Measurements from ENCODE around the gene PGM5.

PGM5 gene

DNA sequence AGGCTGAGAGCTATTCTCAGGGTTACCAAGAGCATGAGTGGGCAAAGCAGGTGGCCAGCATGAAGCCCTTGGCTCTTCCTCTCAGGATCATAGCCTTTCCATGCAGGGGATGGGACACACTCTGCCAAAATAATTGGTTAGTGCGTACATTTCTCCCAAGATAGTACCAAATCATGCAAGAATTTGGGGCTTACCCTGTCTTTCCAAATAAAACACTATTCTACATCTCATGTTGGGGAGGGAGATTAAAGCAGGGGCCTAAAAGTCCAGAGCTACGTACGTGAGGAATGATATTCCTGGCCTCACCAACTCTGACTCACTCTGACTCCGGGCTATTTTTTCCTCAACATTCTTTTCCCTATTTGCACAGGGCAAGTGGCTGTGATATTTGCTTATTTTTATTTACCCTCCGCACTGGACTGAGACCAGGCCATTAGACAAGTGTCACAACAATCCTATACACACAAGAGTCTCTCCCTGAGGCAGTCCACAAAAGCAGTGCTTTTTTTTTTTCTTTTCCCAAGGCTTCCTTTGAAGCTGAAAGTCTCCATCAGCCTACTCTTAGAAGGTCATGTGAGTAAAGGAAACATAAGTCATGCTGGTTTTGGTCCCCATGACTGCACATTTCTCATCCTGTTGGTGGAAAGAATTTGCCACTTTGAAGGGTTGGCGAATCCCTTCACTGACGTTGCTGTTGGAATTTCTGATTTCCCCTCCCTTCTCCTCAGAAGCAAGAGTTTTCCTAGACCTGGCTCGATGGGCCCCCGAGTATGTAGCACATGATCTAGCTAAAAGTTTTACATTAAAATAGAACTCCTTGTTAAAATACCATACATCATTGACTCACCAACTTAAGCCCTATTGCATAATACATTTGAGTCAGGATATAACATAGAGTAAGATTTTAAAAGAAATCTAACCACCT lies 144.3 kb downstream of the PGM5 start:
- DNase-seq, result no peak

DNA sequence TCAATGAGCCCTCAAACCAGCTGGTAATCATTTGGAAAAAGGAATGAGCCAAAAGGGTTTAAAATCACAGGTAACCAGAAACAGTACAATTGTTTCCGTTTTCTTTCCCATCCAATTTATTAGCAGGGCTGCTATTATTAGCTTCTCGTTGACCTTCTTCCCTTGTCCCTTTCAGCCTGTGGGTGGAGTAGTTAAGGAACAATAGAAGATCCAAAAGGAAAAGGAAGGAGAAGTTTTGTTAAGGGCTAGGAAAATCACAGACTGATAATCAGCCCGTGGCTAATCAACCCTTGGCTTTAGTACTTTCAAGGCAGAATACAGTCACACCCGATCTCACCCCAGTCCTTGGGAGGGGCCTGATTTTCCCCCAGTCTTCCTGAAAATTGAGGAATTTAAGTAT lies 145.9 kb downstream of the PGM5 start:
- no peak for DNase-seq

DNA sequence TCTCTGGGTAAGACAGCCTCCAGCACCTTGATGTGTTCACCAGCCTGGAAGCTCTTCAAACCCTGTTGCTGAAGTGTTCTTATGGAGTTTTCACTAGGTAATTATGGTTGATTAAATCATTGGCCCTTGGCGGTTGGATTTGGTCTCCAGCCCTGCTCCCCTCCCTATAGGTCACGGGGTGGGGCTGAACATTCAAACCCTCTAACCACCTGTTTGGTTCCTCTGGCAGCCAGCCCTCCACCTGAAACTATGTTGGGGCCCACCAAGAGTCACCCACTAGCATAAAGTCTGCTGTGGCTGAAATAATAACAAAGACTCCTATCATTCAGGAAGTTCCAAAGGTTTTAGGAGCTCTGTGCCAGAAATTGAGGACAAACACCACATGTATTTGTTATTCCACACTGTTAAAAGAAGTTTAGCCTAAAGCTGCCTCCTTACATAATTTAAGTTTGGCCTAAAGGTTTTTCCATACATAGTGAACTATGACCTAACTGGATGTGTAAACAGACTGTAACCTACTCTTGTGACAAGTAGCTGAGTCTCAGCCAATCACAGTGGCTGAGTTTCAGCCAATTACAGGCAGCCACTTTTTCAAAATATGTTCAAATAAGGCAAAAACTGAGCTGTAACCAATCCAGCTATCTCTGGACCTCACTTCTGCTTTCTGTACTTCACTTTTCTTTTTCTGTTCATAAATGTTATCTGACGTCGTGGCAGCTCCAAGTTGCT lies 149.4 kb downstream of the PGM5 start:
- DNase-seq, result no peak

GRCh38 chr9:68506551-68506950 lies 150.1 kb downstream of the PGM5 start:
- no peak for DNase-seq

DNA sequence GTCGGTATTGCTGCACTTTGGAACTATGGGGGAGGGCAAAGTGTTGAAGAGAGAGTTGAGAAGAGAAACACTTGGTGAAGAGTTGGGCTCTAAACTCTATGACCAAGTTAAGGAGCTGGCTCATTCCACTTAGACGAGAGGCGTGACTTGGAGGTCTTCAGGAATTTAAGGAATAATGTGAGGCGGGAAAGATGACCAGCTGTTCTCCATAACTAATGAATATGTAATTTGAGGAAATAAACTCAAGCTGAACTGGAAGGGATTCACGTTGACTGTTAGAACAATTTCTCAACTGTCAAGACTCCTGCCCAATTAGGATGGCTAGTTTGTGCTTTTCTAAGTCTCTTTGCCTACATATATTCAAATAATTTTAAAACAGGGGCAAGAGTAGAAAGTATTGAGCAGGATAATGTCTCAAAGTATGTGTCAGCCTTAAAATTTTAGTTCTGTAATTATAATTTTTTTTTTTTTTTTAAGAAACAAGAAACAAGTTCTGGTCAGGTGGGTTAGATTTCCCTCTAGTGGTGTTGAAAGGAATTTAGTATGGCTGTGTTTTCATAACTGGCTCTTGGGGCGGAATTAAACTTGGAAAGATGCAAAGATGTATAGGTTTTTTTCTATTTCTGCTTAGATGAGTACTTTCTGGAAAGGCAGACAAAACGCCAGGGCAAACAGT lies 150.9 kb downstream of the PGM5 start:
- DNase-seq, result no peak

DNA sequence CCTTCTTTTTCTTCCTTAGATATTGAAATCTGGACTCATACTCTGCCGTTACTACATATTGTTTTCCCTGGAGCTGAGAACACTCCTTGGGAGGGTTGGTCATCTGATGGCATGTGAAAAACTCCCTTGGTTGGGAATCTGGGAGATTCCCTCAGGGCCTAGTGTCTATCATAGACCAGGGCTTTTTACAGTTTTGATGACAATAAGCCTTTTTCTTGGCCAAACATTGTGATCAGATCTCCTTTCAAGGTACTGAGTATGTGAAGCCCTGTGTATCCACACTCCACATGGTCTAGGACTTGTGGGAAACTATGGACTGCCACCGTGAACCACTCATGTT lies 151.4 kb downstream of the PGM5 start:
- no peak for DNase-seq

DNA sequence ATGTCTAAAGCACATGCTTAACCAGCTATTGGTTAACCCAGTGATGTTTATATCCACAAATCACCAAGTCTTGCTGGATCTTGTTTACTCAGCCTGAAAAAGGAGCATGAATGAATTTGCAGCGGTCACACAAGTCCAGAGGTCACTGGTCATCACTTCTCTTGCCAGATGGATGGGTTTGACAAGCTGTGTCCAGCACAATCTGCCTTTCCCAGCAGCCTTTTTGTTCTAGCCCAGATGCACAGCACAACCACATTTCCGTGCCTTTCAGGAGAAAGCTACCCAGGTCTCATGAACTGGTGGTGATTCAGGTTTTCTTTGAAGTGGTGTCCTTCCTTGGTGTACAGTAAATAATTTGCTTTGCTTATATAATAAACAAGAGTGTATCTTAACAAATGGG lies 152.1 kb downstream of the PGM5 start:
- DNase-seq, result no peak

DNA sequence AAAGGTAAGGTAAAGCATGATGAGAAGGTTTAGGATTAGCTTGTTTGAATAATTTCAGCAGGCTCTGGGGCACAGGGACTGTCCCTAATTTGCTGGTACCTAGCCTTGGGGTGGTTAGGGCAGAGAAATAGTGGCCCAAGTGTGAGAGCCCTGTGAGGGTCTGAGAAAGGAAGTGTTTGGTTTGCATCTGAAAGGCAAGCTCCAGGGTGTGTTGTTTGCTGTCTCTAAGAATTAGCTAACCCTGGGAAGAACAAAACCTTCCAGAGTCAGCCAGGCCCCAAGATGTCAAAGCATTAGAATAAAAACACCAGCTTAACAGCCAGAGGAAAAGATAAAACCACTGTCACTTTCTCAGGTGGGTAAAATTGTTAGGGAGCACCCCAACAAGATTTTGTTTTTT lies 153.3 kb downstream of the PGM5 start:
- DNase-seq, result no peak

DNA sequence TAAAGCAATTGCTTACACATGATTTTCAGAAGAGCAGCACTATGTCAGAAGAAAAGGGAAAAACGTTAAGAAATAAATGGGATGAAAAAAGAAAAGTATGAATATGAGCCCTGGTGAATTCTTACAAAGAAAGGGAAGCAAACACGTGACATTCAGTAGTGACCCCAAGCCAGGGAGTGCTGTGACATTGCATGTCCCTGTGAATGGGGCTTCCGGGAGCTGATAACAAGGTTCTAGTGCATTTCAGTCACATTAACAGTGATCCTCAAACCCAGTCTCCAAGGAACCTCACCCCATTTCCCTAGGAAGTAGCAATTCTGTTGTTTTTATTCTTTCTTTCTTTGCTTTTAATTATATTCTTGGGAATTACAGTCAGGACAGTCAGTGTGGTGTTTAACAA lies 157.0 kb downstream of the PGM5 start:
- no peak for DNase-seq

DNA sequence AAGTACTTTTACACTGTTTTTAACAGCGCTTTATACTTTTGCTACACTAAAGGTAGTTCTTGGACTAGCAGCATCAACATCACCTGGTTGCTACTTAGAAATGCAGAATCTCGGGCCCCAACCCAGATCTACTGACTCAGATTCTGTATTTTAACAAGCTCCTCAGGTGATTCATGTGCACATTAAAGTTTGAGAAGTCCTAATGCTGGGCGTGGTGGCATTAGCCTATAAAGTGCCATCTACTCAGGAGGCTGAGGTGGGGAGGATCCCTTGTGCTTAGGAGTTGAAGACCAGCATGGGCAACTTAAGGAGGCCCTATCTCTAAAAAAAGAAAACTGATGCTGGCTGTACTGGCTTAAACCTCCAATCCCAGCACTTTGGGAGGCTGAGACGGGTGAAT lies 157.6 kb downstream of the PGM5 start:
- DNase-seq, result no peak

- no peak for DNase-seq
These were observed 159.1 kb downstream of the PGM5 start for GRCh38 chr9:68515326-68516017.

- no peak for DNase-seq
These were observed 165.7 kb downstream of the PGM5 start for GRCh38 chr9:68522131-68522530.

DNA sequence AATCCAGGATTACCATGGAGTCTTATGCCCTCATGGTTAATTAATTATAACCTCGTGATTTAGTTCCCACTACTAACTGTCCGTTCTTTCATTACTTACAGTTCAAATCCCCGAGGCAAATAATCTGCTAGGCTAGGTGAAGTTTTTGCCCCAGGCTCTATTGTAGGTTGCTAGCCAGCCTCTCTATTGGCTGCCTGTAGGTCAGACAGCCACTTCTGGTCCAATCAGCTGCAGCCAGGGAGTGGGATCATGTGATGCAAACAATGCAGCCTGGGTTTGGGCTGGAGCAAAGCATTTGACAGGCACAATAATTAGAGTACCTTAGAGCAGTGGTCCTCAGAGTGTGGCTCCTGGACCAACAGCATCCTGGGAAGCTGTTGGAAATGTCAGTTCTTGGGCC lies 166.5 kb downstream of the PGM5 start:
- no peak for DNase-seq

DNA sequence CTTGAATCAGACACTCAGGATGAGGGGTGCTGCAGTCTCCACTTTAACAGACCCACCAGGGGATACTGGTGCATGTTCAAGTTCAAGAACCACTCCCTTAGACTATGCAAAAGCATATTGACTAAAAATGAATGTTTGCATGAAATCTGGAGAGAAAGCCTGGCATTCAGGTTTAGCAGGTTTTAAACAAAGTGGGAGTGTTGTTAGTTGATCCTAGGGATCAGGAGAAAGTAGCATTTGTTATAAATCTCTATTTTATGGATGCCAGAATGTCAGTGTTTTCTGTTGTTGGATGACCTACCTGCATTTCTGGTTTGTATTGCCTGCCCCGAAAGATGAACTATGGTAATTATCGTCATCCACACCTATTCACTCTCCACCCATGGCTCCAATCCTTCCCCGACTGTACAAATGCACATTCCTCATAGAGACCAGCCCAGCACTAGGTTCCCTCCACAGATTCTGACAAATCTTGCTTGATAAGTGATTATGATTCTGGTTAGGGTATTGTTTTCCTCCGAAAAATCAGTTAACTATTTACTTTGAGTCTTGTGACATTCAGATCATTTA lies 167.0 kb downstream of the PGM5 start:
- no peak for DNase-seq

DNA sequence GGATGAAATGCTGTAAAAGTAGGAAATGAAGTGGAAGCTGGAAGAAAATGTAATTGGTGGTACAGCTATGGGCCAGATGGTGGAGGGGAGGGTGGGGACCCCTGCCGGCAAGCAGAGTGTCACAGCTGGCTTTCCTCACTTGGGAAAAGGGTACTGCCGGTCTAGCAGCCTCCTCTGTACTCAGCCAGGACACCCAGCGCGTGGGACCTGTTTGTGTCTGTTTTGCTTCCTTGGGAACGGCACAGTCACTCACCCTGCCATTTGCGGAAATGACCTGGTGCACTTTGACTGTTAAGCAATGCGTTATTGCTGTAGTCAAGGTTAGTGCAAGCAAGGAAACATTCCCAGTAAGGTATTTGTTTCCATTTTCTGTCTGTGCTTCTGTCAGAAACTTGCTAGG lies 174.2 kb downstream of the PGM5 start:
- DNase-seq, result no peak

GRCh38 chr9:68532131-68532530 lies 175.7 kb downstream of the PGM5 start:
- no peak for DNase-seq

- DNase-seq, result no peak
These were observed 177.3 kb downstream of the PGM5 start for GRCh38 chr9:68533678-68534077.

DNA sequence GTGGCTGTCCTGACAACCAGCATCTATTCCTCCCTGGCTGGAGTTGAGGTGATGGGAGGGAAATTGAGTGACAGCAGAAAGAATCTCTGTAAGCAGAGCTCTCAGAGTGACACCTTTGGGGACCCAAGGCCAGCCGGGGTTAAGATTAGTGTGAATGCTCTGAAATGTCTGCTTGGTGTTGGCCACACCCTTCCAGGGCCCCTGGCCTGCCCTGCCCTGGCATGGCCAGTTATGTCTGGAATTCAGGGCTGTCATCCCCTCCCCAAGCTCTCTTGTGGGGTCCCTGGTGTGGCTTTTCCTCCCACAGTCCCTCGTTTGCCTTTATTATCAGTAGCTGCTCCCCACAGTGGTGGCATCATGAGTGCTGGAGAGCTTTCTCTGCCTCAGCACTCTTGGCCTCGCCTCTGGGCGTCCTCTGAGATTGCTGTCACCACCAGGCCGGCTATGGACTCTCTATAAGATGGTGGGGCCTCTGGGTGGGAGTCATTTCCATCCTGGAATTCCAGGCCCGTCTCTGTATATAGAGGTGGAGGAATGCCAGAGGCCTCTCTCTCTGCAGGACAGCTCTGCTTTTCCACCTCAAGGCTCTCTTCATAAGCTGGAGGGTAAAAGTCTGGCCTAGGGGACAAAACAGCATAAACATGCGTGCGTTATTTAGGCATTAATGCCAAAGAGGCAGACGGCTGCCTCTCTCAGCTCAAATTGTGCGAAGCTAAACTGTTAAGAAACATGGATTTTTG lies 180.6 kb downstream of the PGM5 start:
- no peak for DNase-seq

- peak; percentile 43 for DNase-seq
These were observed 181.1 kb downstream of the PGM5 start for GRCh38 chr9:68537616-68537880.

GRCh38 chr9:68538200-68538599 lies 181.8 kb downstream of the PGM5 start:
- no peak for DNase-seq

- no peak for DNase-seq
These were observed 184.5 kb downstream of the PGM5 start, which contains the start of gene TMEM252 for GRCh38 chr9:68540712-68541535. TMEM252 (minus strand) TSS chr9:68540883; CDS start chr9:68540814, 69 bp downstream.

Measured in NCI-H446 treated with DMSO at 0.1 percent for 48 hours (cell line).